SK-N-DZ (cell line): ENCODE data around the gene INTS13.
"Not testable (repeated sequence)": the region's sequence is repeated elsewhere in the genome, so short reads cannot be mapped to it uniquely, and the experiment has no call there.

Experiments
- DNase-seq: peaks from one replicate; pipeline ENCODE4 v3.0.0-alpha.2; 2015; ENCODE audit warnings: low spot score

Gene INTS13

DNA sequence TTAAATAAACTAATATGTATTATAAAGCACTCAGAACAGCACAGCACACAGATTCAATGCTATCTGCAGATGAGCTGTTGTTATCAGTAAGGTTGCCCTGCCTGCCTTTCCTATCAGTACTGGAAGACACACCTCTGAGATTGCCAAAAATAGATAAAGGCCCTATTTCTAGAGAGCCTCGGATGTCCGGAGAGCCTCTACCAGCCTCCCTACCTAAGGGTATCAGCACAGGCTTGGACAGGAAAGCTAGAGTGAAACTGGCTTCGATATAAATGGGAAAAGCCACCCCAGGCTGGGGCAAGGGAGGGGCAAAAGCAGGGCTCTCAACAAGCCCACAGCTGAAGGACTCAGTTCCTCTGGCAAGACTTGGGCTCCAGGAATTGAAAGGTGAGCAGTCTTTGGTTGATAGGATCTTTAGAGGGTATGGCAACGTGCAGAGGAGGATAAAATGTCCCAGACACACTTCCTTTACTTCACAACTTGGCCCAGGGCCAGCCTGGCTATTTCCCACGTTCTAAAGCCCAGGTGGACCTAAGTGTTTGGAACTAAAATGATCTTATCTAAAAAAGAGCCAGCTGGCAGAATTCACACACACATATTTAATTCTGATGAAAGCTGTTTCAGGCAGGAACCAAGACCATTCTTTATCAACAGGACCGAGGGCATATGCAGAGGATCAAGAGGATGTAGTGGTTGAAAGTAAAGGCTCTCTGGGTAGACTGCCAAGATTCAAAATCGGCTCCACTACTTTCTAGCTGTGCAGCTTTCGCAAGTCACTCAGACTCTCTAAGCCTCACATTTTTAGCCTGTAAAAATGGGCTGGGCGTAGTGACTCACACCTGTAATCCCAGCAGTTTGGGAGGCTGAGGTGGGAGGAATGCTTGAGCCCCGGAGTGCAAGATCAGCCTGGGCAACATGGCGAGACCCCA is 67.0 kb downstream of the INTS13 start:
- peak; percentile 94 for DNase-seq

DNA sequence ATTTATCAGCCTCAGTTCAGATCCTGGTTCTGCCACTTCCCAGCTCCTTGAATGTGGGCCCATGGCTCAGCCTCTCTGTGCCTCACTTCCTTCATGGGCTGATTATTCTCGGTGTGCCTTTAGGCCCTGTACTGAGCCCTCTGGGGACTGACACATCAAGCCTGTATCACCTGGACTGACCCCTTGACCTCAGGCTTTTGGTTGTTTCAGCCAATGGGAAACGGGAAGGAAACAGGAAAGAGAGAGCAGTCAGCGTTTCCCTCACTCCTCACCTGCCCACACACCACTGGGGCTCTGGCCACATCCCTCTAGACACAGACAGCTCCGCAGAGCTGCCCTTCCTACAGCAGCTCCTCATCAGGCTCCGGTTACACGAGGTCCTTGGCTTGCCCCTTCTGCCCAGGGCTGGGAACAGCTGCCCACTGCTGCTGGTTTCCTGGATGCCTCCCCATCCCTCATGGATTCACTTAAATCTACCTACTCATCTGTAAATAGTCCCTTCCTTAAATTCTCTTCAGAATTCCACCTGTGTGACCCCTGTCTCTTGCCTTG is 67.8 kb downstream of the INTS13 start:
- DNase-seq, result peak; percentile 37

DNA sequence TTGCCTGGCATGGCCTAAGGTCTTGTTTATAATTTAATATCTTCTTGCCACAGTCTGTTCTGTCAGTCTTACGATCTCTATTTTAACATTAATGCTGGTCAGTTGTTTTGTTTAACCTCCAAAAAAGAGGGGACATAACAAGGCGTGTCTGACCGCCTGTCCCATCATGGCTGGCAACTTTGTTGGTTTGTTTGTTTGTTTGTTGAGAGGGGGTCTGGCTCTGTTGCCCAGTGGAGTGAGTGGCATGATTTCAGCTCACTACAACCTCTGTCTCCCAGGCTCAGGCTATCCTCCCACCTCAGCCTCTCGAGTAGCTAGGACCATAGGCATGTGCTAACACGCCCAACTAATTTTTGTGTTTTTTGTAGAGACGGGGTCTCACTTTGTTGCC is 68.7 kb downstream of the INTS13 start:
- DNase-seq, result no peak

DNA sequence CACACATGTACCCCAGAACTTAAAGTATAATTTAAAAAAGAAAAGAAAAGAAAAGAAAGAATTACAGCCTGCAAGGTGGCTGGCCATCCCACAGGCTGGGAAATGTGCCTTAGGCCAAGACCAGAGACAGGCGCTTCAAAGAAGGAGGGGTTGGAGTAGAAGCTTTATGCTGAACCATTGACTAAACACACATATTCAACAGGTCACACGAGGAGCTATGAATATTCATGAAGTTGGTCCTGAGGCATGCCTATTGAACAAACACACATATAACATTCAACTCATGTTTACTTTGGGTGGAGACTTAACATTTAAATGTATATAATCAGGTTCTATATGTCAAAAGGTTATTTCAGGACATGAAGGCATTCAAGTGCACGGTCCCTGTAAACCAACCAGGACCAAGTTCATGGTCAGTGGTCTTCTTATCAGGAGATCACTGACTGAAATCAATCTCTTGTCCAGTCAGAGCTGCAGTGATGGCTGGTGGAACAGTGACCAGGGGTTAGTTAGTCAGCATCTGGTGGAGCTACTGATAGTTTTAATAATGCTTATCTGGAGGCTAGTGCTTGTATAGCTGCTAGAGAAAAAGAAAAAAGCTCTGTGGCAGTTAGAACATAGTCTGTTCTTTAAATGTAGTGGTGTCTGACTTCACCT is 69.2 kb downstream of the INTS13 start:
- no peak for DNase-seq

DNA sequence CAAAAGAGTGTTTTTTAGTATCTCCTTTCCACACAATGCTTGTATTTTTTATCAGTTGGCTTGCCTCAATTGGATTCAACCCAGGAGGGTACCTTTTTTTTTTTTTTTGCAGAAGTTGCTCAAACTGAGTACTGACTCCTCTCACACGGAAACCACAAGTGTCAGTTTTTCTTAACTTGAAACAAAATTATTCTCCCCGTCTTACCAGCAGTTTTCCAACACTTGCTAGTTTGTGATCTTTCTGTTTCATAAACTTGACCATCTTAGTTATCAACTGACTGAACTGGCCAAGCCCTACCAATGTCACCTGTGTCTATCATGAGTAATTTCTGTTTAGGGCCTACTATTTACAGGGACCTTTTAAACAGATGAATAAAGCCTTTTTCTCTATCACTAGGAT is 70.7 kb downstream of the INTS13 start:
- no peak for DNase-seq

DNA sequence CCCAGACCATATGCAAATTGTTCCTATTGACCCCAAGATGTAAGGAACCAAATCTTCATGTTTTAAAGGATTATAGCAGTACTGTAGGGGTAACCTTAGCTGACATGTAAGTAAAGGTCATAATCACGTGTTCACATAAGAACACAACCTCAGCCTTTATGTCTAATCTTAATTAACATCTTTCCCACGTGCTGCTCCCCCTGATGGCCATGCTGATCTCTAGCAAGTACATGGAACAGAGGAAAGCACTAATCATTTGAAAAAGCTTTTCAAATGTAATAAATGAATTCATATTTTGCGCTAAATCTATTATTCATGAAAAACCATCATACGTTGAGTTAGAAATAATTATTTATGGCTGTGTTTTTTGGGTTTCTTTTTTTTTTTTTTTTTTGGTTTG is 74.3 kb downstream of the INTS13 start:
- peak; percentile 59 for DNase-seq

DNA sequence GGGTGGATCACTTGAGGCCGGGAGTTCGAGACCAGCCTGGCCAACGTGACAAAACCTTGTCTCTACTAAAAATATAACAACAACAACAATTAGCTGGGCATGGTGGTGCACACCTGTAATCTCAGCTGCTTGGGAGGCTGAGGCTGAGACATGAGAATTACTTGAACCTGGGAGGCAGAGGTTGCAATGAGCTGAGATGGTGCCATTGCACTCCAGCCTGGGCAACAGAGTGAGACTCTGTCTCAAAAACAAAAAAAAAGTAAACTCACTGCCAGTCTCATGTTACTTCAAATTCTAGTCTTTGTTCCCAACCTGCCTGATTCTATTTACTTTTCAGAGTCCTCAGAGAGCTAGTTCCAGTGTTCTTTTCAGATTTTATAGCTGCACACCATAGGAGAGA is 75.0 kb downstream of the INTS13 start:
- not testable (repeated sequence) for DNase-seq

DNA sequence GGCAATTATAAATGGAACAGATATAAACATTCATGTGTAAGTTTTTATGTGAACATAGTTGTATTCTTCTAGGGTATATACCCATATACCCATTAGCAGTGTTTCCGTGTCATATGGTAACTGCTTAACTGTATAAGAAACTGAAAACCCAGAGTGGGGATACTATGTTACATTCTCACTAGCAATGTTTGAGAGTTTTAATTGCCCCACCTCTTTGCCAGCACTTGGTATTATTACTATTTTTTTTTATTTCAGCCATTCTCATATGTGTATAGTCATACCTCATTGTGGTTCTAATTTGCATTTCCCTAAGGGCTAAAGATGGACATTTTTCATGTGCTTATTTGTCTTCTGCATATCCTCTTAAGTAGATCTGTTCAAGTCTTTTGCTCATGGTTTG is 76.1 kb downstream of the INTS13 start:
- no peak for DNase-seq

DNA sequence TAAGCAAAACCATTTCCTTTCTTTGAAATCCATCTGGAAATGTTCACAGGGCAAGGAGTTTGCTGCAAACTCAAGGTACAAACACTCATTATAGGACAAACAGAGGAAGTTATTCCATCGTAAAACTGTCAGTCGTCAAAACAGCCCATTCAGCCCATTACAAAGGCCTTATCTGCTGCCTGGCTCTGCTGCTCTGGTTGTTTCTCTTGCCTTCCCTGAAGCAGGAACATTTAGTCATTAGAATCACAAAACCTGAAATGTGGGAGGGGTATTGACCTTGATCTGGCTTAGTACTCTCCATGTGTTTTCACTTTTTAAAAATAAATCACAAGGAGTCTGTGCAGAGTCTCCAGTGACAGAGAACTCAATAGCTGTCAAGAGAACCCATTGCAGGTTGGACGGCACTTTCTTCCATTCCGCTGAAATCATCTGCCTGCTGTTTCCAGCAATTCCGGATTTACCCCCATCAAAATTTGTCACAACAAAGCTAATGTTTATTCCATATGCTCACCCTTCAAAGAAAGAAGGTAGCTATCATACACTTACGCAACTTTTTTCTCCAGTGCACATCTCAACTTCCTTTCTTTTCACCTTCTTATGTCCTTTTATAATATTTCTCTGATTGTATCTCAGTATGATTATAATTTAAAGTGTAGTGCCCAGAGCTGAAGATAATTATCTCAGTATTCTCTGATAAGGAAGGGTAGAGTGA is 80.2 kb downstream of the INTS13 start:
- DNase-seq, result no peak

DNA sequence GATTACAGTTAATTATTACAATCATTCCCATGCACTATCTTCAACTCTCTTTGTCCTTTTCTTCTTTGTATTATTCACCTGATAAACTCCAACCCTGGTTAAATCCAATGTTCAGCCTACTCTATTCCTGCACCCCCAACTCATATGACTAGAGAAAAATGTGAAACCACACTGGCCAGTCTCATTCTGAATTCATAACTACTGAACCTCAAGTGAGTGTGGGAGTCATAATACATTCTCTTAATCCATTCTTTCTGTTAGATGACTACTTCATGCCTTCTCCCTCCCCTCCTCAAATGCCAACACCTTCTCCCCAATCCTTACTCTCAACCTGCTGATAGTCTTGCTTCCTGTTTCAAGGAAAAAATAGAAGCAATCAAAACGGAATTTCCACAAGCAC is 82.4 kb downstream of the INTS13 start:
- no peak for DNase-seq
